HG03095 (cell line): ENCODE results near the gene COL1A2.

Experiments used
- ATAC-seq: cut with Tn5 transposase; IDR thresholded peaks from one replicate; pipeline ENCODE4 v1.9.1; 2021; ENCODE audit warnings: moderate library complexity; ENCODE audit not compliant: unreplicated experiment

COL1A2 gene

GRCh38 chr7:94394437-94395140 lies at the start of gene COL1A2:
Gene COL1A2, plus strand, starts transcription at chr7:94394895. Its CDS starts 137 bp downstream, at chr7:94395032.
- no peak for ATAC-seq

GRCh38 chr7:94345907-94346306 lies 48.8 kb upstream of the COL1A2 start:
- no peak for ATAC-seq

GRCh38 chr7:94348142-94348541 lies 46.6 kb upstream of the COL1A2 start:
- no peak for ATAC-seq

- ATAC-seq: no peak
Measured at GRCh38 chr7:94350734-94351133, 44.0 kb upstream of the COL1A2 start.

GRCh38 chr7:94351703-94352102 lies 43.0 kb upstream of the COL1A2 start:
- no peak for ATAC-seq

GRCh38 chr7:94352887-94353286 lies 41.8 kb upstream of the COL1A2 start:
- no peak for ATAC-seq

- ATAC-seq: no peak
Measured at GRCh38 chr7:94354953-94355352, 39.7 kb upstream of the COL1A2 start.

GRCh38 chr7:94355454-94355853 lies 39.2 kb upstream of the COL1A2 start:
- ATAC-seq: no peak

- ATAC-seq: no peak
Measured at GRCh38 chr7:94357076-94357475, 37.6 kb upstream of the COL1A2 start.

GRCh38 chr7:94360926-94361325 lies 33.8 kb upstream of the COL1A2 start:
- no peak for ATAC-seq

- no peak for ATAC-seq
Measured at GRCh38 chr7:94362276-94362675, 32.4 kb upstream of the COL1A2 start.

- no peak for ATAC-seq
Measured at GRCh38 chr7:94364816-94365215, 29.9 kb upstream of the COL1A2 start.

GRCh38 chr7:94366163-94366562 lies 28.5 kb upstream of the COL1A2 start:
- no peak for ATAC-seq

GRCh38 chr7:94366832-94367231 lies 27.9 kb upstream of the COL1A2 start:
- no peak for ATAC-seq

GRCh38 chr7:94367949-94368348 lies 26.7 kb upstream of the COL1A2 start:
- ATAC-seq: no peak

- ATAC-seq: no peak
Measured at GRCh38 chr7:94368371-94368791, 26.3 kb upstream of the COL1A2 start.

GRCh38 chr7:94374231-94374630 lies 20.5 kb upstream of the COL1A2 start:
- no peak for ATAC-seq

GRCh38 chr7:94374721-94375566 lies 19.8 kb upstream of the COL1A2 start:
- ATAC-seq: no peak

GRCh38 chr7:94375691-94376090 lies 19.0 kb upstream of the COL1A2 start:
- ATAC-seq: no peak

GRCh38 chr7:94376281-94376680 lies 18.4 kb upstream of the COL1A2 start:
- ATAC-seq: no peak

GRCh38 chr7:94378356-94378755 lies 16.3 kb upstream of the COL1A2 start:
- no peak for ATAC-seq

GRCh38 chr7:94380264-94380663 lies 14.4 kb upstream of the COL1A2 start:
- no peak for ATAC-seq
